DND-41 (cell line): ENCODE results near the gene ADGRB3.

ENCODE experiments used
- EZH2 ChIP-seq: IDR thresholded peaks from 3 replicates; pipeline ENCODE4 v1.6.1; 2012; ENCODE audit warnings: borderline replicate concordance, low read depth, mild to moderate bottlenecking, moderate library complexity, low read length, inconsistent platforms; ENCODE audit not compliant: severe bottlenecking
- TF ChIP-seq, protein P1 (sequence below): IDR thresholded peaks from 2 replicates; pipeline ENCODE4 v1.5.1; 2012; ENCODE audit warnings: borderline replicate concordance, low read length, moderate library complexity, mild to moderate bottlenecking; ENCODE audit not compliant: poor library complexity, severe bottlenecking; ENCODE audit errors: extremely low read depth

DNA sequence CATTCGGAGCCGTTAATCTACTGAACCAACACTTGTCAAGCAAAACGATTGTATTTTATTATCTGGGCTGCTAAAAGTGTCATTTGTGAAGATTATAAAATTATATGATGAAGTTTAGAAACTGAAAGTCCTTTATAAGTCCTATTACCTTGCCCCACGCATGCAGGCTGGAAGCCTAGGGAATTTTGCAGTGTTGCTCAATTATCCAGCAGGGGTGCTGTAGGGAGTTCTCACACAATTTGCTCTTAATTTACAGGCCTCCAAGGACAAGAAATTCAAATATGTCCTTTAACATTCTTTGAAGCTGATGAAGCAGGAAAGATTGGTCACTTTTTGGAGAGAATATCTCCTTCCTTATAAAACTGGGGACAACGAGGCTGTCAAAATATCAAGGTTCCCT is 792.8 kb downstream of the ADGRB3 start:
- TF ChIP-seq, protein P1, sequence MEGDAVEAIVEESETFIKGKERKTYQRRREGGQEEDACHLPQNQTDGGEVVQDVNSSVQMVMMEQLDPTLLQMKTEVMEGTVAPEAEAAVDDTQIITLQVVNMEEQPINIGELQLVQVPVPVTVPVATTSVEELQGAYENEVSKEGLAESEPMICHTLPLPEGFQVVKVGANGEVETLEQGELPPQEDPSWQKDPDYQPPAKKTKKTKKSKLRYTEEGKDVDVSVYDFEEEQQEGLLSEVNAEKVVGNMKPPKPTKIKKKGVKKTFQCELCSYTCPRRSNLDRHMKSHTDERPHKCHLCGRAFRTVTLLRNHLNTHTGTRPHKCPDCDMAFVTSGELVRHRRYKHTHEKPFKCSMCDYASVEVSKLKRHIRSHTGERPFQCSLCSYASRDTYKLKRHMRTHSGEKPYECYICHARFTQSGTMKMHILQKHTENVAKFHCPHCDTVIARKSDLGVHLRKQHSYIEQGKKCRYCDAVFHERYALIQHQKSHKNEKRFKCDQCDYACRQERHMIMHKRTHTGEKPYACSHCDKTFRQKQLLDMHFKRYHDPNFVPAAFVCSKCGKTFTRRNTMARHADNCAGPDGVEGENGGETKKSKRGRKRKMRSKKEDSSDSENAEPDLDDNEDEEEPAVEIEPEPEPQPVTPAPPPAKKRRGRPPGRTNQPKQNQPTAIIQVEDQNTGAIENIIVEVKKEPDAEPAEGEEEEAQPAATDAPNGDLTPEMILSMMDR = no peak
- TF ChIP-seq EZH2 = no peak
